GM21360 (cell line): ENCODE results near the gene RALGAPA2.

ENCODE experiments used
- ATAC-seq: cut with Tn5 transposase; IDR thresholded peaks from one replicate; pipeline ENCODE4 v1.9.1; 2021; ENCODE audit warnings: mild to moderate bottlenecking, moderate library complexity; ENCODE audit not compliant: unreplicated experiment

The RALGAPA2 gene

DNA sequence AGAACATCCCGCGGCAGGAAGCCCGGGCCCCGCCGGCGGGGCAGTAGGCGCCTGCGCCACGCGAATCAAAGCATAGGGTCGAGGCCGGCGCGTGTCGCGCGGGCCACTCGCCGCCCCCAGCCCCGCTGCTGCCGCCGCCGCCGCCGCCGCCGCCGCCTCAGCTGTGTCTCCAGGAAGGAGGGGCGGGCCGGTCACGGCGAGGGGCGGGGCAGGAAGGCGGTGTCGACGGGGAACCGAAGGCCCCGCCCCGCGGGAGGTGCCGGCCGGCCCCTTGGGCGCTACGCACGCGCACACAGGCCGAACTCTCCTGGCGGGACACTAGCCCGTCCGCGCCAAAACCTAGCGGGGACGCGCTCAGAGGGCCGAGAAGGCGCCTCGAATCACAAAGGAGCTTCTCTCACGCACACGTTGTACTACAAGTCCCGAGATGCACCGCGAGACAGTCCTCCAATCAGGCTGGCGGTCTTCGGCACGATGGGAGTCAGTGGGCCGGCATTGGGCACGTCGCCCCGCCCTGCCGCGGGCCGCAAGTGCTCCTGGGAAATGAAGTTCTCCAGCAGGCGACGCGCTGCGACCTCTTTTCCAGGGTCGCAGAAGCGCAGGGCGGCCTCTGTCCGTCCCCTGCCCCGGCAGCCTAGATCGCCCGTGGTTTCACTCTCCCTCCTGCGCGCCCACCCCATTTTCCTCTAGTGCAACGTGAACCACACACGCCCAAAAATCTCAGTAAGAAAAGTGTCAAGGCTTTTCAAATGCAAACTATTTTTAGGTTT is at the start of gene RALGAPA2:
TSS of gene RALGAPA2 (minus strand) at position 171 of the 770 bp plus-strand sequence. CDS start at position 7, 164 bp downstream.
- peak; percentile 92 for ATAC-seq

DNA sequence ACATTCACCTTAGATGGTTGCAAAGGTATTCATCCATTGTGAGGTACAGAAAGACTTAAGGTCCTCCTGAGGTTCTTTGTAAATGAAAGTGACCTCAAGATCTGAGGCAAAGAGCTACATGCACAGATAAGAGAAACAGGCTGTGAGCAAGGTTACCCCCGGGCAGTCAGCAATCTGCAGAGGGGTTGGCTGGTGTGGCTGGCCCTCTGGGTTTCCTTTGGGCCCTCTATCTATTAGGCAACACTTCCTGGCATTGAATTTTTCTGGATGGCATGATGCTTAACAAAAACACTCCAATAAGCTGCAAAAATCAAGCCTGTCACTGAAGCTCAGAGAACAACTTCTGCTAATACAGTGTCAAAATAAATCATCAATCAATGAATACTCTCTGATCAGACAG is 48.9 kb upstream of the RALGAPA2 start:
- ATAC-seq = no peak

DNA sequence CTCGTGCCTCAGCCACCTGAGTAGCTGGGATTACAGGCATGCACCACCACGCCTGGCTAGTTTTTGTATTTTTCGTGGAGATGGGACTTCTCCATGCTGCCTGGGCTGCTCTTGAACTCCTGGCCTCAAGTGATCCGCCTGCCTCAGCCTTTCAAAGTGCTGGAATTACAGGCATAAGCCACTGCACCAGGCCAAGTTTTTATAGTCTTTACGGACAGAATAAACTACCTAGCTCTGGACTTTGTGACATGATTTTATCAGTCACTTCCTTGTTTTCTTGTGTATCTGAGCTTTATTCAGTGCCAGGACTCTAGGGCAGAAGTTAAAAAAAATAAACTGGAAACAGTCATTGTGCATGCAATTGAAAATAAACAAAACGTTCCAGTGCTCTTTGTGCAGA is 46.7 kb upstream of the RALGAPA2 start:
- ATAC-seq = no peak

DNA sequence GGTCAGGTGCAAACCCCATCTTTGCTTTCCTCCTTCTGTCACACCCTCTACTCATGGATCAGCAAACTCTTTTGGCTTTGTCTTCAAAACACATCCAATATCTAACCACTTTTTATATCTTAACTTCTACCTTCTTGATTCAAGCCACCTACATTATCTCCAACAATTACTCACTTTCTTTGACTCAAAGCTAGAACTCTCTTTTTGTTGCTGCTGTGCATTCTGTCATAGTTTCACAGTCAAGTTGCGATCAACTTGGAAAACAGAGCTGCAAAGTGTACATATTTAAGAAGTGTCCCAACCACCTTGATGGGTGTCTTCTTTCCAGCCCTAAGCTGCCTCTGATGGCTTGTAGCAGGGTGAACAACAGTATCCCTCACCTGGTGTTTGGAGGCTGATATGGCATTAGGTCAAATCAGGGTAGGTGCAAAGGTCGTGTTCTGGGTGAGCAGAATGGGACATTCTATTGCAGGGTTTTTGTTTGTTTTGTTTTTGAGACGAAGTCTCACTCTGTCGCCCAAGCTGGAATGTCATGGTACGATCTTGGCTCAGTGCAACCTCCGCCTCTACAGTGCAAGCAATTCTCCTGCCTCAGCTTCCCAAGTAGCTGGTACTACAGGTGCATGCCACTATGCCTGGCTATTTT is 43.4 kb upstream of the RALGAPA2 start:
- no peak for ATAC-seq

DNA sequence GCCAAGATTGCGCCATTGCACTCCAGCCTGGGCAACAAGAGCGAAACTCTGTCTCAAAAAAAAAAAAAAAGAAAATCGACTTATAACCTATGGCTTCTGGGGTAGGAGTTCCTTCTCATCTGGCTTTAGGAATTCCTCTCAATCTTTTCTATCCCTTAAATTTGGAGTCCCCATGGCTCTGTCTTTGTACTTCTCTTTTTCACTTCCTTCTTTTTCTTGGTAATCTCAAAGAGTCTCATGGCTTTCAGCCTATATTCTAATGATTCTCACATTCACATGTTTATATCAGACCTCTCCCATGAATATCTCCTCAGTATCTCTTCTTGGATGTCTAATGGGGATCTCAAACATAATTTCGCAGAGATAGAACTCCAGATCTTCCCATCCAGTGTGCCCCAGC is 42.8 kb upstream of the RALGAPA2 start:
- no peak for ATAC-seq

DNA sequence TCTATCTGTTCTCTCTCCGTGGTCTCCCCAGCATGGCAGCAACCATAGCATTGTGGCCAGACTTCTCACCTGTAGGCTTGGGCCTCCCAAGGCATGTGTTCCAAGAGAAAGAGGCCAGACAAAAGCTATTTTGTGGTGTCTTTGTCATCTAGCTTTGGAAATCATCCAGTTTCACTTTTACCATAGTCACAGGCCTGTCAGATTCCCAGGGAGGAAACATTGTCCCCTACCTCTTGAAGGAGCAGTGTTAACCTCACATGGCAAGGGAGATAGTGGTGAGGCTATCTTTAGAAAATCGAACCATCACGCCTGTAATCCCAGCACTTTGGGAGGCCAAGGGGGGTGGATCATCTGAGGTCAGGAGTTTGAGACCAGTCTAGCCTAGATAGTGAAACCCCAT is 42.3 kb upstream of the RALGAPA2 start:
- no peak for ATAC-seq

- no peak for ATAC-seq
Measured at GRCh38 chr20:20752712-20753111, 40.3 kb upstream of the RALGAPA2 start.

DNA sequence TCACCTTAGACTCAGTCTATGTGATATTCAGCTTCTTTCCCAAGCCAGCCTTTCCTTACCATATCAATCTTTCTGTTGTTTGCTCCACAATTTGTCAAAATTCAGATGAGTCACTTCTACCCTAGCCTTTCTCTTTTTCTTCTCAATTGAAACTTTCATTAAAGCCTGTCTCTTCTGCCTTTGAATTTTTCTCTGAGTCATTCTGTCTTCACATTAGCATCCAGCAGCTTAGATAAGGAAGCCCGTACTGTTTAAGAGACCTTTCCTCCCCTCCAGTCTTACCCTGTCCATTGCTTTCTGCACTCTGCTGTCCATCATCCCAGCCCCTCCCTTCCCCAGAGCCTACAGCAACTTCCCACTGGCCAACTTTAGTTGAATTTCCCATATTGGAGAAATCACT is 34.9 kb upstream of the RALGAPA2 start:
- no peak for ATAC-seq

- no peak for ATAC-seq
Measured at GRCh38 chr20:20744170-20744725, 31.8 kb upstream of the RALGAPA2 start.

GRCh38 chr20:20743511-20744169 is 31.2 kb upstream of the RALGAPA2 start:
- peak; percentile 74 for ATAC-seq

DNA sequence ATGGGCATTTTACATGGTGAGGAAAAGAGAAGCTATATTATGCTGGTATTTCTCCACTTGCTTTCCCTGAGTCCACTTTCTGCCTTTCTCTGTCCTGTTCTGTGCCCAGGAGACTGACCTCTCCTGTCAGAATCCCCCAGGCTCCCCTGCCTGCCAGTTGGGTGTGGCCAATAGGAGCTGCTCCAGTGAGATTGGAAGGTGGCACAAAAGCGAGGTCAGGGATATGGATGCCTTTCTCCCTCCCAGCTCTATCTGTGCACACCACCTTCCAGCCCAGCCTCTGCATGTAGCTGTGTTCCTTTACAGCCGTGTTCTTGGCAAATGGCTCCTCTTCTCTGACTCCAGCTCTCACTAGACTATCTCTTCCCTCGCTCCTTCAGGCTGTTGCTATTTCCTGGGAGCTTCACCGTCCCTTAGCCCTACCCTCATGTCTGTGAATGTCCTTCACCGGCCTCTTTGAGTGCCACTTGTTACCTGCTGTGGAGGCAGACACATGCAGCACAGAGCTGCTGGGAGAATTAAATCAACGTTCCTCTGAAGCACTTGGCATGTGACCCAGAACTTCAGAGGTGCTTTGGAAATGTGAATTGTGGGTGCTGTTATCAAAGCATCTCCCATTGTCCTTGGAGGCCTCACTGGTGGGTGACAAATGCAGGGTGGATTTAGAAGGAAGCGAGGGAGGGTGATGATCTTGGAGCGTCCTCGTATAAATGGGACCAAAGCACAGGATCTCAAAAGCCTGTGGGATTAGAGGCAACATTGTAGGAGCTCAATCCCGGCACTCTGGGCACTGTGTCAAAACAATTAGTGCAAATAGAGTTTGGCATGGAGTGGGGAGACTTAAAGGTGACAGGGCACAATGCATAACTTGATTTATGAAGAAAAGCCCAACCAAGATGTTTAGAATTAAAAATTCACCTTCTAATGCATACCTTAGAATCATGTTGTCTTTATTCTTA is 28.9 kb upstream of the RALGAPA2 start:
- no peak for ATAC-seq

DNA sequence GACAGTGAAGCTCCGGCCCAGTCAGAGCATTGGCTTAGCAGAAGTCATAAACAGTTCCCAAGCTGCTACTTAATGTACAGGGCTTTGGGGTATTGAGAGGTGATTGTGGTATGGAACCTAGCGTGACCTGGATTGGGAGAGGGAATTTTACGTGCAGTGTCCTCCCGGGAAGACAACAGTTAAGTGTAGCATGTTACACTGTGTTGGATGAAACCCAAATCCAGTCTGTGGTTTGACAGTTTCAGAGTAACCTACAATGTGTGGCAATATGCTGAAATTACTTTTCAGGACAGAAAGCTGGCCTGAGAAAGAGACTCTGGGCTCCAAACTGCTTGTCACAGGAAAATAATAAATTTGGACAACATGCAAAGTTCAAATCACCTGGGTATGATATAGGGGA is 28.1 kb upstream of the RALGAPA2 start:
- no peak for ATAC-seq

- ATAC-seq = no peak
Measured at GRCh38 chr20:20737158-20737557, 24.7 kb upstream of the RALGAPA2 start.

DNA sequence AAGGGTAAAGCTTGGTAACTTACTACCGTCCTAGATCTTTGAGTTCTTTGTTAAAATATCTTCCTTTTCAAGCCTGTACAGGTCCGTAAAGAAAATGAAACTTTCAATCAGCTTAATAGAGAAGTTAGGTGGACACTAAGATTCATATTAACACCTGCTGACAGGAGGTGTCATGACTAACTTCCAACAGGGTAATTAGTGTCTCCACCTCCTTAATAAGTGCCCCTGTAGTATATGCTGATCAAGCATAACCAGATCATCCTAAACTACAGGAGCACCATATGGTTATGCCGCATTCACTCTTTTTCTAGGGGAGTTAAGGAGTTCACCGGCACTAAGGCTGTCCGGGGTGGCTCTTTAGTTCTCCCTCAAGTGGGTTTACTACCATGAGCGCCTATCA is 23.9 kb upstream of the RALGAPA2 start:
- ATAC-seq = no peak

GRCh38 chr20:20734475-20734948 is 22.1 kb upstream of the RALGAPA2 start:
- ATAC-seq = no peak

- no peak for ATAC-seq
Measured at GRCh38 chr20:20733943-20734342, 21.5 kb upstream of the RALGAPA2 start.

GRCh38 chr20:20732641-20733040 is 20.2 kb upstream of the RALGAPA2 start:
- no peak for ATAC-seq

DNA sequence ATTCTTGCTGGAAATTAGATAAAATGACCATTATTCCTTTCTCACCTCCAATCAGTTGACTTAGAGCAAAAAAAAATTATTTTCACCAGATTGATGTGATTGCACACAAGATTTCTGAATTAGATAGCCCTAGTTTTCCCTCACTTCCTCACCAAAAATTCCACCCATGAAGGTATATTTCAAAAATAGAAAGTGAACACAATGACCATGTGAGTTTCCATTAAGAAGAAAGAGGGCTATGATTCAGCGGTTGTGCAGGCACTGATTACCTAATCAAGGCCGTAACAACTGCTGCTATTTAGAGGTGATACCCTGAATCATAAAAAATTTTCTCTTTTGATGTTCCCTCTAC is 19.5 kb upstream of the RALGAPA2 start:
- ATAC-seq = no peak

DNA sequence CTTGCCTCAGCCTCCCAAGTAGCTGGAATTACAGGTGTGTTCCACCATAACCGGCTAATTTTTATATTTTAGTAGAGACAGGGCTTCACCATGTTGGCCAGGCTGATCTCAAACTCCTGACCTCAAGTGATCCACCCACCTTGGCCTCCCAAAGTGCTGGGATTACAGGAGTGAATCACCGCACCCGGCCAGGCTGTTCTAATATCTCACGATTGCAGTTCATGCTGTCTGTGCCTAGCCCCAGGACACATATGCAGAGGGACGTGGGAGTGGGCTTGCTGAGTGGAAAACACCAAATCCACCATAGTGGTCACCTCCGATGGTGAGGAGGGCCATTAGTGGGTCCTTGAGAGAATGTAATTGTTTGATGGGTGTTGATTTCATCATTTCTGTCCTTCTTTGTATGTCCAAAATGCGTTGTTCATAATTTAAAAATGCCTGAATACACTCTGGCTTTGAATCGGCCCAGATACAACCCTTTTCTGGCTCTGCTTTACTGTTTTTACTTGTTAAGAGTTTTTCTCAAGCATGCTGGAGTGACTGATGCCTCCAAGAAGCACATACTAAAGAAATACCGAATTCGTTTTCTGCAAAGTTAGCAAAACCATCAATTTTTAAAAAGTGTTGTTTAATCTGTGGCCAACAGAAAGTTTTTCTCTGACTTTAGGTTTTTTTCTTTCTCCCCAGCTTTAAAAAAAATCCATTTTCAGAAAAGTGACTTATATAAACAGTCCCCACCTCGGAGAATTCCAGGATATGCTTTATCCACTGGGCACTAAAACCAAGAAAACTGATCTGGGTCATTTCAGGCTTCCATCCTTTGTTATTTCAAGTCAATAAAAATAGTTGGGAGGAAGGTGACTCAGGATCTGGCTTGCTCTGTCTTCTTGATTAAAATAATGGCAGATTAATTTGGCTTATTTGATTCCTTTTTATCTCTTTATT is 18.8 kb upstream of the RALGAPA2 start:
- ATAC-seq = no peak
